Neural progenitor cell (in vitro differentiated cells): ENCODE measurements around the gene TNNI3. TPM values are rescaled to one million over a fixed set of nuclear protein-coding genes. Genes with fewer than 3 reads are reported as not detected.
"Not testable (repeated sequence)": the region's sequence is repeated elsewhere in the genome, so short reads cannot be mapped to it uniquely, and the experiment has no call there.

Experiments
- DNase-seq: peaks from one replicate; pipeline ENCODE4 v3.0.0-alpha.2; 2016; ENCODE audit warnings: low spot score
- H2AFZ ChIP-seq: fragments of 200-600 bp; sonication (generic); replicated peaks from 2 replicates; pipeline ENCODE4 v1.6.1; 2016; ENCODE audit warnings: antibody characterized with exemption
- H3F3A ChIP-seq: fragments of 200-600 bp; sonication (generic); 2 replicates; pipeline ENCODE4 v1.6.1; 2016; ENCODE audit warnings: antibody characterized with exemption, low read depth
- H3K27ac ChIP-seq: fragments of 200-600 bp; sonication (generic); 2 replicates; pipeline ENCODE4 v1.5.1; 2016; ENCODE audit warnings: mild to moderate bottlenecking
- H3K27me3 ChIP-seq: fragments of 200-600 bp; sonication (generic); 2 replicates; pipeline ENCODE4 v1.6.1; 2016; ENCODE audit warnings: mild to moderate bottlenecking, moderate library complexity
- H3K36me3 ChIP-seq: fragments of 200-600 bp; sonication (generic); 2 replicates; pipeline ENCODE4 v1.5.1; 2016
- H3K4me1 ChIP-seq: fragments of 200-600 bp; sonication (generic); 2 replicates; pipeline ENCODE4 v1.6.1; 2016; ENCODE audit warnings: mixed run types
- H3K4me2 ChIP-seq: fragments of 200-600 bp; sonication (generic); 2 replicates; pipeline ENCODE4 v1.6.1; 2016
- H3K4me3 ChIP-seq: fragments of 200-600 bp; sonication (generic); 2 replicates; pipeline ENCODE4 v1.5.1; 2016
- H3K79me2 ChIP-seq: fragments of 200-600 bp; sonication (generic); 2 replicates; pipeline ENCODE4 v1.6.1; 2016; ENCODE audit warnings: low read depth
- H3K9ac ChIP-seq: fragments of 200-600 bp; sonication (generic); 2 replicates; pipeline ENCODE4 v1.6.1; 2016
- H3K9me3 ChIP-seq: fragments of 200-600 bp; sonication (generic); 2 replicates; pipeline ENCODE4 v1.5.1; 2016; ENCODE audit warnings: low read depth
- H4K20me1 ChIP-seq: fragments of 200-600 bp; sonication (generic); 2 replicates; pipeline ENCODE4 v1.6.1; 2016; ENCODE audit warnings: low read depth
- H3K27ac Mint-ChIP-seq: 3 replicates; pipeline ENCODE4 v1.8.0; 2021; ENCODE audit warnings: mixed read lengths
- H3K27me3 Mint-ChIP-seq: 2 replicates; pipeline ENCODE4 v1.8.0; 2022; ENCODE audit warnings: low read depth, mild to moderate bottlenecking, inconsistent platforms, moderate library complexity, mixed read lengths; ENCODE audit not compliant: insufficient read depth
- H3K36me3 Mint-ChIP-seq: 3 replicates; pipeline ENCODE4 v1.8.0; 2021; ENCODE audit warnings: mixed read lengths
- H3K4me1 Mint-ChIP-seq: 3 replicates; pipeline ENCODE4 v1.8.0; 2021; ENCODE audit warnings: mixed read lengths
- H3K4me3 Mint-ChIP-seq: 3 replicates; pipeline ENCODE4 v1.8.0; 2021; ENCODE audit warnings: mild to moderate bottlenecking, moderate library complexity, mixed read lengths
- H3K9me3 Mint-ChIP-seq: 3 replicates; pipeline ENCODE4 v1.8.0; 2020; ENCODE audit warnings: mixed read lengths
- CTCF ChIP-seq: fragments of 200-600 bp; sonication (generic); IDR thresholded peaks from 2 replicates; pipeline ENCODE4 v1.5.1; 2017; ENCODE audit warnings: antibody characterized with exemption, mild to moderate bottlenecking
- EZH2 ChIP-seq: fragments of 200-600 bp; sonication (generic); IDR thresholded peaks from 2 replicates; pipeline ENCODE4 v1.6.1; 2017; ENCODE audit warnings: antibody characterized with exemption, mild to moderate bottlenecking, moderate library complexity
- EZH2phosphoT487 ChIP-seq: fragments of 200-600 bp; sonication (generic); IDR thresholded peaks from 2 replicates; pipeline ENCODE4 v1.6.1; 2017; ENCODE audit warnings: antibody characterized with exemption
- total RNA-seq: library from RNA; depleted of rRNA; stranded (reverse); fragments of >200 nt; gene quantifications from 2 replicates; pipeline ENCODE4 v1.2.3, GENCODE V29; 2015; ENCODE audit warnings: low replicate concordance

Gene TNNI3
- total RNA-seq, 1 donor from 2014 or later, result 22.2 TPM

GRCh38 chr19:55173186-55173713 lies 15.7 kb upstream of the TNNI3 start:
- no peak for TF ChIP-seq EZH2
- TF ChIP-seq CTCF, result no peak
- TF ChIP-seq EZH2phosphoT487, result no peak
- no peaks in the 10 kb centered on the region for H4K20me1 ChIP-seq
- Mint-ChIP-seq H3K27me3 (peaks cover 46% of the 10 kb centered on the region), H3K4me3 (peak overlapping the region; percentile 84), H3K9me3 (peaks cover 11% of the 10 kb centered on the region), H3K27ac (no peak overlapping the region), H3K4me1 (peaks cover 26% of the 10 kb centered on the region), H3K36me3 (peaks cover 2% of the 10 kb centered on the region)
- no peak overlapping the region for H3K9ac ChIP-seq
- peak overlapping the region; percentile 92 for H3K4me2 ChIP-seq
- H3K4me1 ChIP-seq, result no peaks in the 10 kb centered on the region
- H3K36me3 ChIP-seq, result no peaks in the 10 kb centered on the region
- no peak overlapping the region for H3K27ac ChIP-seq
- H3K9me3 ChIP-seq, result no peaks in the 10 kb centered on the region
- peak overlapping the region; percentile 81 for H2AFZ ChIP-seq
- DNase-seq, result no peak
- H3F3A ChIP-seq, result peaks cover 23% of the 10 kb centered on the region
- peaks cover 91% of the 10 kb centered on the region for H3K27me3 ChIP-seq
- no peaks in the 10 kb centered on the region for H3K79me2 ChIP-seq
- H3K4me3 ChIP-seq, result peak overlapping the region; percentile 64

- Histone ChIP-seq H2AFZ (peak overlapping the region; percentile 81), H3K4me3 (peak overlapping the region; percentile 64), H3K36me3 (no peaks in the 10 kb centered on the region), H3K79me2 (no peaks in the 10 kb centered on the region), H3K27me3 (peaks cover 94% of the 10 kb centered on the region), H3F3A (peaks cover 23% of the 10 kb centered on the region), H3K4me1 (no peaks in the 10 kb centered on the region), H3K27ac (no peak overlapping the region), H4K20me1 (no peaks in the 10 kb centered on the region), H3K4me2 (peak overlapping the region; percentile 92), H3K9ac (no peak overlapping the region), H3K9me3 (no peaks in the 10 kb centered on the region)
- TF ChIP-seq EZH2 (no peak), CTCF (no peak), EZH2phosphoT487 (no peak)
- H3K4me1 Mint-ChIP-seq, result peaks cover 24% of the 10 kb centered on the region
- peaks cover 11% of the 10 kb centered on the region for H3K9me3 Mint-ChIP-seq
- H3K27me3 Mint-ChIP-seq, result peaks cover 46% of the 10 kb centered on the region
- H3K36me3 Mint-ChIP-seq, result peaks cover 2% of the 10 kb centered on the region
- DNase-seq, result no peak
- H3K27ac Mint-ChIP-seq, result no peak overlapping the region
- H3K4me3 Mint-ChIP-seq, result peak overlapping the region; percentile 84
These were observed 15.2 kb upstream of the TNNI3 start for GRCh38 chr19:55172741-55173140.

- H4K20me1 ChIP-seq, H3K9ac ChIP-seq, H3K36me3 Mint-ChIP-seq, DNase-seq, H3K27ac Mint-ChIP-seq, H3K36me3 ChIP-seq, H3K9me3 ChIP-seq, H3K27ac ChIP-seq, H2AFZ ChIP-seq, H3K4me1 ChIP-seq, H3K79me2 ChIP-seq: not testable (repeated sequence)
- Histone ChIP-seq H3K4me3 (peak overlapping the region; percentile 64), H3F3A (peaks cover 23% of the 10 kb centered on the region), H3K4me2 (peak overlapping the region; percentile 92), H3K27me3 (peaks cover 94% of the 10 kb centered on the region)
- Mint-ChIP-seq H3K4me1 (peaks cover 24% of the 10 kb centered on the region), H3K9me3 (peaks cover 11% of the 10 kb centered on the region), H3K27me3 (peaks cover 44% of the 10 kb centered on the region), H3K4me3 (peak overlapping the region; percentile 84)
These were observed 14.8 kb upstream of the TNNI3 start for GRCh38 chr19:55172318-55172717.

- Mint-ChIP-seq H3K27ac (no peak overlapping the region), H3K4me3 (peak overlapping the region; percentile 71), H3K9me3 (peaks cover 11% of the 10 kb centered on the region), H3K4me1 (peaks cover 25% of the 10 kb centered on the region), H3K27me3 (peaks cover 46% of the 10 kb centered on the region), H3K36me3 (peaks cover 2% of the 10 kb centered on the region)
- Histone ChIP-seq H2AFZ (no peak overlapping the region), H3K4me2 (no peak overlapping the region), H4K20me1 (no peaks in the 10 kb centered on the region), H3K4me1 (peaks cover 4% of the 10 kb centered on the region), H3K9ac (no peak overlapping the region), H3K27me3 (peaks cover 88% of the 10 kb centered on the region), H3K36me3 (no peaks in the 10 kb centered on the region), H3F3A (peaks cover 23% of the 10 kb centered on the region), H3K4me3 (no peak overlapping the region), H3K27ac (no peak overlapping the region), H3K79me2 (no peaks in the 10 kb centered on the region), H3K9me3 (no peaks in the 10 kb centered on the region)
- no peak for TF ChIP-seq EZH2phosphoT487
- no peak for TF ChIP-seq CTCF
- TF ChIP-seq EZH2, result no peak
- no peak for DNase-seq
These were observed 13.9 kb upstream of the TNNI3 start for GRCh38 chr19:55171440-55171839.
